Stimulated activated CD4-positive, alpha-beta T cell treated with anti-CD3 and anti-CD28 coated beads, Interleukin-1b, Interleukin-23, amount 100 ng/mL, for 4 hours (primary cell): ENCODE measurements around the gene ORAI1.
"Not testable (repeated sequence)": the region's sequence is repeated elsewhere in the genome, so short reads cannot be mapped to it uniquely, and the experiment has no call there.

Experiments
- DNase-seq, 2 donors: peaks; one replicate each; pipeline ENCODE4 v3.0.0-alpha.2; 2020; ENCODE audit warnings: low read depth in 2 of 2

Gene ORAI1

DNA sequence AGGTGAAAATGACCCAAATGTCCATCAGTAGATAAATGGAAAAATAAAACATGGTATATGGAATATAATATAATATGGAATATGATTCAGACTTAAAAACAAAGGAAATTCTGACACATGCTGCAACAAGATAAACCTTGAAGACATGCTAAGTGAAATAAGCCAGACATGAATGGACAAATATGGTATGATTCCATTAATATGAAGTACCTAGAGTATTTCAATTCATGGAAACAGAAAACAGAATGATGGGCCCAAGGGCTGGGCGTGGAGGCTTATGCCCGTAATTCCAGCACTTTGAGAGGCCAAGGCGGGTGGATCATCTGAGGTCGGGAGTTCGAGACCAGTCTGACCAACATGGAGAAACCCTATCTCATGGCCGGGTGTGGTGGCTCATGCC lies 22.7 kb upstream of the ORAI1 start:
- no peak for DNase-seq

DNA sequence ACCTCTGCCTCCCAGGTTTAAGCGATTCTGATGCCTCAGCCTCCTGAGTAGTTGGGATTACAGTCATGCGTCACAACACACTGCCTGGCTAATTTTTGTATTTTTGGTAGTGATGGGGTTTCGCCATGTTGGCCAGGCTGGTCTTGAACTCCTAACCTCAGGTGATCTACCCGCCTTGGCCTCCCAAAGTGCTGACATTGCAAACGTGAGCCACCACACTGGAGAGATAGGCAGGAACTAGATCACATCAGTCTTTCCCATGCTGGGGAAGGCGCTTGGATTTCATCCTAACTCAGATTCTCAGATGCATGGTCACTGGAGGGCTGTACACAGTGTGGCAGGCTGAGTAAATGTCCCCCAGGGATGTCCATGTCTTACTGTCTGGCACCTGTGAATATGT lies 18.0 kb upstream of the ORAI1 start:
- DNase-seq, result no peak

DNA sequence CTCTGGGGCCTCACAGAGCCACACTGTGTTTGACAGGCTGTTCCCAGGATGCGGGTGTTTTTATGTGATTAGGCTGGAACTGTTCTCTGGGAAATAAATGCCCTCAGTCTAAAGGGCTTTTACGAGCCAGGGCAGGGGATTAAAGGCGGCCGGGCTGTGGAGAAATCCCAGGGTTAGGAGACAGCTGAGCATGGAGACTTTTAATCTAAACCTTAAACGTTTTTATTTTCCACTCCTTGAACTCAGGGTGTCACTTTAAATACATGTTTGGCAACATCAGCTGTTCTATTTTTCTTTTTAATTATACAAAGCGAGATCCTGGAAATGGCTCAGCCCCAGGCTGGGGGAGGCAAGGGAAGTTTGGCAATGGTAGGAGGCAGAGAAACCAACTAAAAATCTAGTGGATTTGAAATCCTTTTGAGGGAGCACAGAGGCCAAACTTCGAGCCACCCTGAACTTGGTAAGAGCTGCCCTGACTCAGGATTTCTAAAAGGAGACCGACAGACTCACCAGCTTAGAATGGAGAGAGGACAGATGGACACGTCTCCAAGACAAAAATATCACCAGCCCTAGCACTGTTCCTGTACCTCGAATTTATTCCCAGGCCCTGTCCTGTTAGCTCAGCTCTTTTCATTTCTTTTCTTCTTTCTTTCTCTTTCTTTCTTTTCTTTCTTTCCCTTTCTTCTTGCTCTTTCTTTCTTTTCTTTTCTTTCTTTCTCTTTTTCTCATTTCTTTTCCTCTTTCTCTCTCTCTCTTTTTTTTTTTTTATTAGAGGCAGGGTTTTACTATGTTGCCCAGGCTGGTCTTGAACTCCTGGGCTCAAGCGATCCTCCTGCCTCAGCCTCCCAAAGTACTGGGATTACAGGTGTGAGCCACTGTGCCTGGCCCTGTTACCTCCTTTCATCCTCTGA lies 15.8 kb upstream of the ORAI1 start:
- DNase-seq, result no peak

DNA sequence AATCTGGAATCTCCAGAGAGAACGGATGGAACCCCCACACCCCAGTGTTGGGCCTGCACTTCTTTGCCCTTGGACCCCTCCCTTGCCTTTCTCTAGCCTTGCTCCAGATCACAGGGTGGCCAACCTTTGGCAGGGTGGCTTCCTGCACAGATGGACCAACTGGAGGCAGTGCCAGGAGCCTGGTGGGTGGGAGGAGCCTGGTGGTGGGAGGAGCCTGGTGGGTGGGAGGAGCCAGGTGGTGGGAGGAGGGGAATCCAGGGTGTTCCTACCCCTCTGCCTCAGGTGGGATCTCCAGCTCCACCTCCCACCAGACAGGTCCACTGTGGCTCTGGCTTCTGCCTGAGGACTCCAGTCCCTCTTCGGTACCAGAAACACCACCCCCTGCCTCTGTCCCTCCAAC lies 15.0 kb upstream of the ORAI1 start:
- no peak for DNase-seq

DNA sequence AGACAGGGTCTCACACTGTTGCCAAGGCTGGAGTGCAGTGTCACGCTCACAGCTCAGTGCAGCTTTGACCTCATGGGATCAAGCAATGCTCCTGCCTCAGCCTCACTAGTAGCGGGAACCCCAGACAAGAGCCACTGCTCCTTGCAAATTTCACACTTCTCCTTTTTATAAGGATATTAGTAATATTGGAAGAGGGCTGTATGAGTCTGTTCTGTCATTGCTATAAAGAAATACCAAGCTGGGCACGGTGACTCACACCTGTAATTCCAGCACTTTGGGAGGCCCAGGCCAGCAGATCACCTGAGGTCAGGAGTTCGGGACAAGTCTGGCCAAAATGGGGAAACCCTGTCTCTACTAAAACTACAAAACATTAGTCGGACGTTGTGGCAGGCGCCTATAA lies 12.9 kb upstream of the ORAI1 start:
- no peak for DNase-seq

DNA sequence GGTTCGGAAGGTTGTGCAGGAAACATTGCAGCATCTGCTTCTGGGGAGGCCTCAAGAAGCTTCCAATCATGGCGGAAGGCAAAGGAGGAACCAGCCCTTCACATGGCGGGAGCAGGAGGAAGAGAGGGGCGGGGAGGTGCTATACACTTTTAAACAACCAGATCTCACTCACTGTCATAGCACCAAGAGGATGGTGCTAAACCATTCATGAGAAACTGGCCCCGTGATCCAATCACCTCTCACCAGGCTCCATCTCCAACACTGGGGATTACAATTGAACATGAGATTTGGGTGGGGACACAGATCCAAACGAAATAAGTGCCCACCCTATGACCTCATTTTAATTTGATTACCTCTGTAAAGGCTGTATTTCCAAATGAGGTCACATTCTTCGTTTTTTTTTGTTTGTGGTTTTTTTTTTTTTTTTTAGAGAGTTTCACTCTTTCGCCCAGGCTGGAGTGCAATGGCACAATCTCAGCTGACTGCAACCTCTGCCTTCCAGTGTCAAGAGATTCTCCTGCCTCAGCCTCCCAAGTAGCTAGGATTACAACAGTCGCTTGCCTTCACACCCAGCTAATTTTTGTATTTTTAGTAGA lies 11.4 kb upstream of the ORAI1 start:
- no peak for DNase-seq

DNA sequence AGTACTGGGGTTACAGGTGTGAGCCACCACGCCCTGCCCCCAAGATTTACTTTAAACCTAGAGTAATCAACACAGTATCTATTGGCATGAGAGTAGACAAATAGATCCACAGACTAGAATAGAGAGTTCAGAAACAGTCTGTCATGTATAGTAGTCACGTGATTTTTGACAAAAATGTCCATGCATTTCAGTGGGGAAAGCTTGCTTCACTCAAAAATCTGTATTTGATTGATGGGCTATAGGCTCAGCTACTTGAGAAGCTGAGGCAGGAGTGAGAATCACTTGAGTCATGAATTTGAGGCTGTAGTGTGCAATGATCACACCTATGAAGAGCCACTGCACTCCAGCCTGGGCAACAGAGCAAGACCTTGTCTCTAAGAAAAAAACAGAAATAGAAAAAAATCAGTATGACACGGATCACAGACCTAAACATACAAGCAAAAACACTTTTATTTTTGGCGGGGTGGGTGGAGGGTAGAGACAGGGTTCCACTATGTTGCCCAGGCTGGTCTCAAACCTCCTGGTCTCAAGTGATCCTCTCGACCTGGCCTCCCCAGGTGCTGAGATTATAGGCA lies 7.6 kb upstream of the ORAI1 start:
- DNase-seq, result no peak

DNA sequence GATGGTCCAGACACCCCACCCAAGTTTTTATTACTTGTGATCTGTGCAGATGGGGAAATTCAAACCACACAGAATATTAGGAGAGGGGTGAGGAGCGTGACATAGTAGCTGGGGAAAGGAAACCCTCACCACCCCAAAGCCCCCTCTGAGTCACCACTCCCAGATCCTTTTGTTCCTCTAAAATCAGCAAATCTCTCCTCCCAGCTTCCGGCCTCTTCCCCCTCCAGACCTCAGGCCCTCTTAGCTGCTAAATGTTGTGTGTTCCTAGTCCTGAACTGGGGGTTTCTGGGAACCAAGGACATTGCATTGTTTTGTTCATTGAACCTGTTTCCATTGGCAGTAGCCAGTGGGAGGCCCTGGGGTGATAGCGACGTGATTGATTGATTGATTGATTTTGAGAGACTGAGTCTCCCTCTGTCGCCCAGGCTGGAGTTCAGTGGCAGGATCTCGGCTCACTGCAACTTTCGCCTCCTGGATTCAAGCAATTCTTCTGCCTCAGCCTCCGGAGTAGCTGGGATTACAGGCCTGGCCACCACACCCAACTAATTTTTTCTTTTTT lies 5.9 kb upstream of the ORAI1 start:
- no peak for DNase-seq

DNA sequence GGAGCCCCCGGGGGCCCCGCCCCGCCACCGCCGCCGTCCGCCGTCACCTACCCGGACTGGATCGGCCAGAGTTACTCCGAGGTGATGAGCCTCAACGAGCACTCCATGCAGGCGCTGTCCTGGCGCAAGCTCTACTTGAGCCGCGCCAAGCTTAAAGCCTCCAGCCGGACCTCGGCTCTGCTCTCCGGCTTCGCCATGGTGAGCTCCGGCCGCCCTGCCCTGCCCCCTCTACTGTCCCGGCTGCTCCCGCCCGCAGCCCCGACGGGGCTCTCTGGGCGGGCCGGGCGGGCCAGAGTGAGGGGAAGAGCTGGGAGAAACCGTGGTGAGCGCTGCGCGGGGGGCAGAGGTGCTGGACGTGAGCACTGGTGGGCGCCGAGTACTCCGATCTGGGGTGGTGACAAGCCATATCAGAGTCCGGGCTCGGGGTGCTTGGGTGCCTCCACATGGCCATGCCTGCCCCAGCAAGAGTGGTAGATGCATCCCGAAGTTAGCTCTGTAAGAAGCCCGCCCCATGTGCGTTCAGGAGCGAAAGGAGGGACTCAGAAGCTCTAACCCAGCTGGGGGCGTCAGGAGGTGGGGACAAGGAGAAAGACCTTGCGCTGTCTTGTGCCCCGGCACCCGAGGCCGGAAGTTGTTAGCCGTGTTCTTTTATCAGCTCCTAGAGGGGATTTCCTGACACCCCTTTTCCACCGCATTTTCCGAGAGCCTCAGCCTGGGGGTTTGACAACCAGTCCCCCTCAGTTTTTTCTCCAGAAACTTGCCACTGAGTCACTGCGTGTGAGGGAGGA lies 717 bp downstream of the ORAI1 start:
- DNase-seq, result peak; percentile 80 to 87

DNA sequence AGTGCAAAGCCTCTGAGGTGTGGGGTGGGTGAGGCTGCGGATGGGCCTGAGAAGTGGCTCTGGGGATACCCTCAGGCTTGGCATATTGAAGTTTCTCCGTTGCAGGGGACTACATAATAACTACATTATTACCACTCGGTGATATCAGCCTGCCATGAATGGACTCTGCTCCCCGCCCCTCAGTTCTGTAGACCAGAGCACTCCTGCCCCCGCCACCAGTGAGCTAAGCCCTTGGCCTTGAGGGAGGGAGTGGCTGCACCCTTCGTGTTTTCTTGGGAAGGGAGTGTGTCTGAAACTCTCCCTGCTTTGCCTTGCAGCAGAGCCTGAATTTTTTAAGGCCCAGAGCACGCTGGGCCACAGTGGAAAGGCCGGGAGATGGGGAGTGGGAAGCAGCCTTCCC lies 1.7 kb downstream of the ORAI1 start:
- no peak for DNase-seq

DNA sequence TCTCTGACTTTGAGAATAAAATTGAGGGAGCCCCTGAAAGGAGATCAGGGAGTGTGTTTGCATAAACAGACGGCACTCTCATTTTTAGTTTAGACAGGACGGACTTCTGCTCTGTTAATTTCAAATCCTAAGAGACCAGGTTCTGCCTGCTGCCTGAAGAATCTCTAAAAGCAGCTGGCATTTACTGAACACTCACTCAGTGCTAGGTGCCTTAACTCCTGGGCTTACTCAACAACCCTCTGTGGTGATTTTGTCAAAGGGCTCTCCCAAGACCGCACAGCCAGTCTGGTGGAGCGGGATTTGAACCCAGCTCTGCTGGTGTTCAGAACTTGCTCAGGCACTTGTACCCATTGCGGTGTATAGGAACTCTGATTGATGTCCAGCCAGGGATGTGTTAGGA lies 2.2 kb downstream of the ORAI1 start:
- no peak for DNase-seq

DNA sequence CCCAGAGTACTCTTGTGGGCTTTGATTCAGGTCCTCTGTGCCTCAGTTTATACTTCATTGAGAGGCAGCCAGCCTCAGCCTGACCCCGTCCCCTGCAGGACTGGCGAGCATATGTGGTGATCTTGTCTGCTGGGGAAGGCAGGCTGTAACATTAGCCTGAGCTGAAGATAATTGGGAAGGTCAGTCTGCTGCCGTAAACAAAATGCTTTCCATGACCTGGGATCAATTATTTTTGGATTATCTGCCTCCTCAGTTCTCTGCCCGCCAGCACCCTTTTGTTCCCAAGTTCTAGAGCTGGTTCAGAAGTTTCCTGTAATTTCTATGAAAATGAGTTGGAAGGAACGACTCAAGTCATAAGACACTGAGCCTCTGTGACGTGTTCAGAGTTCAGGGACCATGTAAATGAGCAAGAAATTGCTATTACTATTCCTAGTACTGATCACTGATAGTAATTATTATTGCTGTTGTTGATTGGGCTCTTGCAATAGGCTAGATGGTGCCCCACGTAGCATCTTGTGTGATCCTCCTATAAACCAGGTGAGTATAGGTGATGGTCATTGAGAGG lies 4.5 kb downstream of the ORAI1 start:
- DNase-seq, result no peak

DNA sequence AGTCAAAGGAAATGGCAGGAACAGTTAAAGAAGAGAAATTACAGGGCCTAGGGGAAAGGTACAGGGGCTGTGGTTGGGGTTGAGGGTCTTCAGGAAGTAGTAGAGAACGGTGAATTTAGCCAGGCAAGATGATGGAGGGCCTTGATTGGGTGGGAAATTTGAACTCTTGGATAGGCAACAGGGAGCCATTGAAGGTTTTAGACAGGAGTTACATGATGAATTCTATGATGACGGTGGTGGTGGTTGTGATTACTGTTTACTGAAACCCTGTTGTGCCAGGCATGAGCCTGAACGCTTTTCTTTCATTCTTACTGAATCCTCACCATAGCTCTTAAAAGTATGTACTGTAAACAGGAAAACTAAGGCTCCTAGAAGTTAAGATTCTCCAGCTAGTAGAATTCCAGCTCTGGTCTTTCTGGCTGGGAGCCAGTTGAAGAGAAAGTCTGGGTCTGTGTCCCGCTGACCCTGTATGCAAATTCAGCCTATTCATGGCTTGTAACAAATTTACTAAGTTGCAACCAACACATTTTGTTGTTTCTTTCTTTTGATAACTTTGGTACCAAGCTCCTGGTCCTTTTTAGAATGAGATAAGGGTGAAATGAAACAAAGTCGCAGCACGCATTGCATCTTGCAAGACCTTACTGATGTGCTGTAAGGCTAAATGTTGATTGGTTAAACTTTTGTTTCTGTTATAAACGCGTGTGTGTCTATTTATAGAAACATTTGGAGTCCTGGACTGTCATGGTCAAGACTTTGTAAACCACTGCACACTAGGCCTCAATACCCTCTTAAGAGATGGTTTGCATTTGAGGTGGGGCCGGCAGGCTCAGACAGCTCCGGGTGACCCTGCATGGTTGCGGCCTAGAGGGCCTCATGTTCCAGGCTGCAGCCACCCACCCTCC lies 6.0 kb downstream of the ORAI1 start:
- no peak for DNase-seq

DNA sequence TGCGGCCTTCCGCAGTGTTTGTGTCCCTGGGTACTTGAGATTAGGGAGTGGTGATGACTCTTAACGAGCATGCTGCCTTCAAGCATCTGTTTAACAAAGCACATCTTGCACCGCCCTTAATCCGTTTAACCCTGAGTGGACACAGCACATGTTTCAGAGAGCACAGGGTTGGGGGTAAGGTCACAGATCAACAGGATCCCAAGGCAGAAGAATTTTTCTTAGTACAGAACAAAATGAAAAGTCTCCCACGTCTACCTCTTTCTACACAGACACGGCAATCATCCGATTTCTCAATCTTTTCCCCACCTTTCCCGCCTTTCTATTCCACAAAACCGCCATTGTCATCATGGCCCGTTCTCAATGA lies 7.5 kb downstream of the ORAI1 start:
- not testable (repeated sequence) for DNase-seq

DNA sequence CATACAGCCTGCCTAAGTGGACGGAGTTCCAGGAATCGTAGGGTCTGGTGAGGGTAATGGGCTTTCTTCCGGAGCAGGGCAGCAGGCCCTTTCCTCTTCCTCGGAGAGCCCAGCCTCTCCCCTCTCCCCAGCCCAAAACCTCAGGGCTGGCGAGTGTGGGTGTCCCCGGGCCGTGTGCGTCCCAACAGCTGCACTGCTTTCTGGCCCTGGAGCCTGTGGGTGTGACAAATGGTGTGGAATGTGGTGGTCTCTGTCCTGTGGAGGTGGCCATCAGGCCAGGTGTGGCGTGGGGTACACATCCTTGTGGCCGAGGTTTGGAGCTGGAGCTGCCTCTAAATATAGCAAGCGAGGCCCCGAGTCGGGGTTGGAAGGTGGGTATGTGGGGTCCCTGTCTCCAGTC lies 8.5 kb downstream of the ORAI1 start:
- no peak for DNase-seq

DNA sequence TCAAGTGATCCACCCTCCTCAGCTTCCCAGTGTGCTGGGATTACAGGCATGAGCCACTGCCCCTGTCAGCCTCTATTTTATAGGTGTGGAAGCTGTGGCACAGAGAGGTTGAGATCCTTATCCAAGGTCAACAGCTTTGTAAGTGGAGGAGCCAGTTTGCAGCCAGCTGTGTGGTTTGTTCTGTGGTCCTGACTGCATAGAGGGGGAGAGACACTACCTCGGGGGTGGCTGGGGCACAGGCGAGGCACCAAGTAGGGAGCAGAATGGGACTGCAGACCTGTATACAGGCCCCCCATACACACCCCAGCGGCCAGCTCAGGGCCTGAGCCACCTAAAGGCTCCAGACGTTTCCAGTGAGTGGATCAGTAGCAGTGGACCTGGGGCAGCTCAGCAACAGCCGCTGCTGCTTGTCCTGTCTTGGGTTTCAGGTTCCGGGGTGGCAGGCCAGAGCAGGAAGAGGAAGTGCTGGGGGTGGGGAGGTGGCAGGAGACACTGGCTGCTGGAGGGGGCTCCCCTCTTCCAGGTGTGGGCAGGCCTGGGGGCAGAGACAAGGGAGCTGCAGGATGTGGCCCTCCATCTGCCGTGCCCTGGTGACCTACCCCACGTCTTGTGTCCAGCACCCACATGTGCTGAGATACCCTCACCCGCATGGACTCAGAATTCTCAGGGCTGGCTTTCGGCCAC lies 11.0 kb downstream of the ORAI1 start:
- peak; percentile 18 to 40 for DNase-seq

DNA sequence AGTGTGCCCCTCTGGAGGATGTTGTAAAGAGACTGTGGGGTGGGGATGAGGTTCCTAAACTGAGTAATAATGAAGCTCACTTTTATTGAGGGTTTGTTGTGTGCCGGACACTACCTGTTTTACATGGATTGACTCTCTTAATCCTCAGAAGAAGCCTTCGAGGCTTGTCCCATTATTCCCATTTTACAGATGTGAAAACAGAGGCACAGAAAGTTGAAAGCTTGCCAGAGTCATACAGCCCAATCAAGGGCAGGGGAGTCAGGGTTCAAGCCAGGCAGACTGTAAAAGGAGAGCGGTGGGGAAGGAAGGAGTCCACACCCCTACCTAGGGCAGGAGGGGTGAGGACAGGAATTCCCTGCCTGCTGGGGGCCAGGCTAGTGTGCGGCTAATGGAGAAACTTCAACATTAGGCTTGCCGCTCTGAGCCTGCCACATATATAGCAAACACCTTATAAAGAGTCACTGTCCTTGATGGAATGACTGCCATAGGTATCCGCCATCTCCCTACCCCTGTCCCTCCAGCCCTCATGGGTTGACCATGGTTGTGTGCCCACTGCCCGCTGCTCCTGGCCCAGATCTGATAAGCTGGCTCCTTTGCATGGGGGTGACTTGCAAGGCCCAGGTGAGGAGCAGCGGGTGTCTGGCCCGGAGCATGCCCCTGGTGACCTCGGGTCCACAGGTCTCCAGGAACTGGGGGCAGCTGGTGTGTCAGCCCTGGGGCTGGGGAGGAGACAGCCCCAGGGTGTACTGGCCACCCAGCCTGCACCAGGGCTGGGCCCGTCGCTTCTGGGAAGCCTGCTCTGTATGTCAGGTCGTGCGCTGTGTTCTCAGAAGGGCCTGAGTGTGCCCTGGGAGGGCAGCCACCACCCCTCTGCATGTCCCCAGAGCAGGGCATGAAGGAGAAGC lies 12.2 kb downstream of the ORAI1 start:
- no peak for DNase-seq

DNA sequence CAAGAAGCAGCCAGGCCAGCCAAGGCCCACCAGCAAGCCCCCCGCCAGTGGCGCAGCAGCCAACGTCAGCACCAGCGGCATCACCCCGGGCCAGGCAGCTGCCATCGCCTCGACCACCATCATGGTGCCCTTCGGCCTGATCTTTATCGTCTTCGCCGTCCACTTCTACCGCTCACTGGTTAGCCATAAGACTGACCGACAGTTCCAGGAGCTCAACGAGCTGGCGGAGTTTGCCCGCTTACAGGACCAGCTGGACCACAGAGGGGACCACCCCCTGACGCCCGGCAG lies 15.0 kb downstream of the ORAI1 start:
- no peak for DNase-seq

DNA sequence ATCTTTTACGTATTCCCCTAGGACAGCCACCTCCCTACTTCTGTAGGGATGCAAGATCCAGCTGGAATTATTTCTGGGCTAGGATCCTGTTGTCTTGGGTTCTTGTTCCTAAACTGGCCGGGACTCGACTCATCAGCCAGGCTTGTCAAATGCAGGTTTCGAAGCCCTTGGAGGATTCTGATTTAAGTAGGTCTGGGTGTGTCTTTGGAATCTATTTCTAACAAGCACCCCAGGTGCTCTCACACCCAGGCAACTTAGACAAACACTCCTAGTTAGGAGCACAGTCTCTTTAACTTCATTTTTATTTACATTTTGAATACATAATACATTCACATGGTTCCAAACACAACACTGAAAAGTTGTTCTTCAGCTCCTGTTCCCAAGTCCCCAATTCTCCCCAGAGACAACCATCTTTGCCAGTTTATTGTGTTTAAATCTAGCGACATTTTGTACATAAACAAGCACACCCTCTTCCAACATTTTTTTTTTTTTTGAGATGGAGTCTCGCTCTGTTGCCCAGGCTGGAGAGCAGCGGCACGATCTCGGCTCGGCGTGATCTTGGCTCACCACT lies 22.2 kb downstream of the ORAI1 start:
- DNase-seq, result no peak
